Measurements from ENCODE around the gene SPAG16.

DNA sequence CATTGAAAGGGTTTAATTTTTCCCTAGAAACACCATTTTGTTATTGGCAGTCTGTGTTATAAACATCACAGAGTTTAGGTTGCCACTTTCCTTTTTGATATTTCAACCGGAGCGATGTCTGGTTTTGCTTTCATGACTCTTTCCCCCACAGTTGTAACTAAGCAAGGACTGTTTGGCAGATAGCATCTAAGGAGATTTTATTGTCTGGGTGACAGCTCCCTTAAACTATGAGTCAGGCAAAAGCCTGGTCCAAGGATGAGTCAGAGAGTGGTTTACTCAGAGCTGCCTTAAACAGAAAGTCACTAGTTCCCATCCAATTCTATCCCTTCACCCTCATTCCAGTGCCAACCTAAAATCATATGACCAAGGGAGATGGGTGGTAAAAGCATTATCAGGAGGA lies 785.0 kb downstream of the SPAG16 start:
- TF ChIP-seq, protein P1, sequence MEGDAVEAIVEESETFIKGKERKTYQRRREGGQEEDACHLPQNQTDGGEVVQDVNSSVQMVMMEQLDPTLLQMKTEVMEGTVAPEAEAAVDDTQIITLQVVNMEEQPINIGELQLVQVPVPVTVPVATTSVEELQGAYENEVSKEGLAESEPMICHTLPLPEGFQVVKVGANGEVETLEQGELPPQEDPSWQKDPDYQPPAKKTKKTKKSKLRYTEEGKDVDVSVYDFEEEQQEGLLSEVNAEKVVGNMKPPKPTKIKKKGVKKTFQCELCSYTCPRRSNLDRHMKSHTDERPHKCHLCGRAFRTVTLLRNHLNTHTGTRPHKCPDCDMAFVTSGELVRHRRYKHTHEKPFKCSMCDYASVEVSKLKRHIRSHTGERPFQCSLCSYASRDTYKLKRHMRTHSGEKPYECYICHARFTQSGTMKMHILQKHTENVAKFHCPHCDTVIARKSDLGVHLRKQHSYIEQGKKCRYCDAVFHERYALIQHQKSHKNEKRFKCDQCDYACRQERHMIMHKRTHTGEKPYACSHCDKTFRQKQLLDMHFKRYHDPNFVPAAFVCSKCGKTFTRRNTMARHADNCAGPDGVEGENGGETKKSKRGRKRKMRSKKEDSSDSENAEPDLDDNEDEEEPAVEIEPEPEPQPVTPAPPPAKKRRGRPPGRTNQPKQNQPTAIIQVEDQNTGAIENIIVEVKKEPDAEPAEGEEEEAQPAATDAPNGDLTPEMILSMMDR (IDR thresholded peaks at IDR 0.05), result no peak
- no peak for TF ChIP-seq POLR2A (IDR thresholded peaks at IDR 0.05)
